B cell (primary cell): ENCODE results near the gene TMEM161B. TPM values are rescaled to one million over a fixed set of nuclear protein-coding genes. Genes with fewer than 3 reads are reported as not detected.

Experiments used
- ATAC-seq: fragments of 200-7000 bp; cut with Tn5 transposase; one replicate; pipeline ENCODE4 v1.10.0; 2021; ENCODE audit warnings: low read depth, mild to moderate bottlenecking, moderate number of reproducible peaks, moderate library complexity
- CTCF ChIA-PET: fragments of 350-600 bp; sonication (Branson Sonifier 250); formaldehyde crosslinking; loops from one replicate; lab custom pipeline; 2021; ENCODE audit warnings: antibody characterized with exemption, inconsistent platforms; lab: Charles Lee
- POLR2A ChIA-PET: fragments of 350-600 bp; sonication (Branson Sonifier 250); formaldehyde crosslinking; loops from one replicate; lab custom pipeline; 2021; ENCODE audit warnings: antibody characterized with exemption; lab: Charles Lee
- DNase-seq: peaks from one replicate; pipeline ENCODE4 v3.0.0; 2013
- H2AFZ ChIP-seq: 2 replicates; pipeline ENCODE4 v1.6.1; 2012; ENCODE audit warnings: mild to moderate bottlenecking, low read depth, low read length; ENCODE audit not compliant: insufficient read depth, poor library complexity, severe bottlenecking
- H3K27ac ChIP-seq, 2 donors: 1 replicate in 1 of 2; 2 replicates in 1 of 2; pipeline ENCODE4 v1.5.1; 2012 to 2013; ENCODE audit warnings: low read length in 2 of 2, mild to moderate bottlenecking in 2 of 2, moderate library complexity in 1 of 2
- H3K27me3 ChIP-seq, 4 experiments: fragments of 200-600 bp in 1 of 4; sonication (generic) in 1 of 4; replicated peaks in 1 of 4; 1 replicate in 2 of 4; 2 replicates in 2 of 4; pipeline versions ENCODE4 v1.6.1 to v1.7.0; 2013 to 2016; ENCODE audit warnings: low read length in 3 of 4, mild to moderate bottlenecking in 2 of 4, mixed read lengths in 1 of 4, moderate library complexity in 1 of 4; ENCODE audit not compliant: insufficient read depth in 4 of 4, control insufficient read depth in 3 of 4; ENCODE audit errors: control extremely low read depth in 1 of 4
- H3K36me3 ChIP-seq, 2 experiments: replicated peaks in 1 of 2; 1 replicate in 1 of 2; 2 replicates in 1 of 2; pipeline versions ENCODE4 v1.6.1 to v1.7.1; 2013; ENCODE audit warnings: low read length in 1 of 2; ENCODE audit not compliant: insufficient read depth in 2 of 2, control insufficient read depth in 1 of 2; ENCODE audit errors: control extremely low read depth in 1 of 2, extremely low read depth in 1 of 2
- H3K4me1 ChIP-seq, 2 donors: fragments of 200-600 bp in 1 of 2; sonication (generic) in 1 of 2; 1 replicate in 1 of 2; 2 replicates in 1 of 2; pipeline versions ENCODE4 v1.5.1 to v1.6.1; 2013 to 2017; ENCODE audit warnings: low read length in 2 of 2; ENCODE audit not compliant: control insufficient read depth in 2 of 2, insufficient read depth in 2 of 2
- H3K4me2 ChIP-seq: replicated peaks from 2 replicates; pipeline ENCODE3; 2012; ENCODE audit warnings: mild to moderate bottlenecking, low read depth, low read length; ENCODE audit not compliant: poor library complexity, severe bottlenecking
- H3K4me3 ChIP-seq, 5 experiments: fragments of 200-600 bp in 1 of 5; sonication (generic) in 1 of 5; 1 replicate in 3 of 5; 2 replicates in 2 of 5; pipeline versions ENCODE4 v1.5.1 to v1.7.0; 2011 to 2016; ENCODE audit warnings: low read length in 4 of 5, mild to moderate bottlenecking in 4 of 5, low read depth in 2 of 5, control low read depth in 1 of 5, moderate library complexity in 1 of 5; ENCODE audit not compliant: insufficient read depth in 1 of 5; ENCODE audit errors: control extremely low read depth in 1 of 5, extremely low read depth in 1 of 5
- H3K79me2 ChIP-seq: fragments of 200-600 bp; sonication (generic); one replicate; pipeline ENCODE4 v1.6.0; 2016; ENCODE audit warnings: low read length; ENCODE audit not compliant: control insufficient read depth, insufficient read depth
- H3K9ac ChIP-seq: fragments of 200-600 bp; sonication (generic); 2 replicates; pipeline ENCODE4 v1.6.1; 2017; ENCODE audit warnings: mild to moderate bottlenecking, low read length, moderate library complexity
- H3K9me3 ChIP-seq, 3 donors: one replicate each; pipeline versions ENCODE4 v1.6.1 to v1.7.1; 2013; ENCODE audit warnings: low read length in 2 of 3; ENCODE audit not compliant: control insufficient read depth in 2 of 3, insufficient read depth in 1 of 3; ENCODE audit errors: control extremely low read depth in 1 of 3
- H4K20me1 ChIP-seq: 2 replicates; pipeline ENCODE4 v1.6.0; 2012; ENCODE audit warnings: mild to moderate bottlenecking, low read length; ENCODE audit not compliant: insufficient read depth, control insufficient read depth, poor library complexity, severe bottlenecking
- H3K27ac Mint-ChIP-seq: one replicate; pipeline ENCODE4 v1.8.0; 2021; ENCODE audit warnings: mixed read lengths
- H3K27me3 Mint-ChIP-seq: one replicate; pipeline ENCODE4 v1.8.0; 2021; ENCODE audit warnings: mixed read lengths
- H3K4me1 Mint-ChIP-seq: one replicate; pipeline ENCODE4 v1.8.0; 2021; ENCODE audit warnings: mixed read lengths
- H3K4me3 Mint-ChIP-seq: one replicate; pipeline ENCODE4 v1.8.0; 2021; ENCODE audit warnings: mixed read lengths
- H3K9me3 Mint-ChIP-seq: one replicate; pipeline ENCODE4 v1.8.0; 2022; ENCODE audit warnings: mixed read lengths; ENCODE audit not compliant: insufficient read depth
- CTCF ChIP-seq: fragments of 200-600 bp; IDR thresholded peaks from one replicate; pipeline ENCODE4 v1.8.0; 2022; ENCODE audit warnings: antibody characterized with exemption, mild to moderate bottlenecking
- EZH2 ChIP-seq: IDR thresholded peaks from 2 replicates; pipeline ENCODE4 v1.6.1; 2012; ENCODE audit warnings: borderline replicate concordance, low read depth, mild to moderate bottlenecking, moderate library complexity, low read length; ENCODE audit not compliant: insufficient read depth, poor library complexity, severe bottlenecking
- WGBS: methylation state at CpG from one replicate; pipeline ENCODE4 v1.1.5; 2013; ENCODE audit warnings: missing lambda C conversion rate; ENCODE audit not compliant: insufficient coverage; 5-methylcytosine and 5-hydroxymethylcytosine counted together
- intact Hi-C: fragments of 100-400 bp; cut with micrococcal nuclease; formaldehyde crosslinking; loops from one replicate; pipeline ENCODE4 v1.10.0; 2022
- polyA plus RNA-seq: library from polyadenylated mRNA; depleted of rRNA; stranded (reverse); fragments of >200 nt; gene quantifications from 2 replicates; pipeline ENCODE4 v1.2.3, GENCODE V29; 2012
- total RNA-seq, 2 donors: library from RNA; stranded (reverse); fragments of 120-200 nt in 1 of 2; gene quantifications; 1 replicate in 1 of 2; 2 replicates in 1 of 2; pipeline versions ENCODE4 v1.2.3 to v1.2.4, GENCODE V29; 2013 to 2022

The TMEM161B gene
- total and polyA plus RNA-seq, 2 donors (not counting 1 experiment from before 2014, with no cell fraction given) = 12.7 to 32.2 TPM

- POLR2A ChIA-PET = no interaction called here
- intact Hi-C loops = no loop called here
- no peaks in the 10 kb centered on the region for H3K9me3 ChIP-seq
- H3K27me3 ChIP-seq = no peaks in the 10 kb centered on the region
- DNase-seq = no peak
- peaks cover 0 to 3% of the 10 kb centered on the region in 2 donors for H3K4me1 ChIP-seq
- peaks cover 2 to 19% of the 10 kb centered on the region in 2 experiments for H3K36me3 ChIP-seq
- TF ChIP-seq EZH2 (no peak), CTCF (no peak)
- Mint-ChIP-seq H3K27me3 (no peaks in the 10 kb centered on the region), H3K27ac (no peak overlapping the region), H3K4me3 (no peak overlapping the region), H3K9me3 (no peaks in the 10 kb centered on the region), H3K4me1 (peaks cover 17% of the 10 kb centered on the region)
- H4K20me1 ChIP-seq = peaks cover 6% of the 10 kb centered on the region
- CTCF ChIA-PET = no interaction called here
- no peak overlapping the region for H2AFZ ChIP-seq
- 40% methylated on average over 1 of the region's 4 CpGs for WGBS
- H3K4me2 ChIP-seq = no peak overlapping the region
- H3K9ac ChIP-seq = no peak overlapping the region
- H3K27ac ChIP-seq = no peak overlapping the region
- ATAC-seq = no peak
- peaks cover 11% of the 10 kb centered on the region for H3K79me2 ChIP-seq
- no peak overlapping the region for H3K4me3 ChIP-seq
Measured at GRCh38 chr5:88238732-88239131, 29.9 kb downstream of the TMEM161B start.

GRCh38 chr5:88236866-88237642 is 31.6 kb downstream of the TMEM161B start:
- Mint-ChIP-seq H3K4me3 (no peak overlapping the region), H3K27me3 (no peaks in the 10 kb centered on the region), H3K27ac (no peak overlapping the region), H3K4me1 (peaks cover 12% of the 10 kb centered on the region), H3K9me3 (no peaks in the 10 kb centered on the region)
- TF ChIP-seq EZH2 (no peak), CTCF (no peak)
- ATAC-seq (no peak), DNase-seq (no peak)
- Histone ChIP-seq H3K79me2 (peaks cover 6% of the 10 kb centered on the region), H3K4me2 (no peak overlapping the region), H3K36me3 (peaks cover 2 to 19% of the 10 kb centered on the region in 2 experiments), H3K9ac (no peak overlapping the region), H3K4me1 (peaks cover 0 to 3% of the 10 kb centered on the region in 2 donors), H3K27me3 (no peaks in the 10 kb centered on the region), H3K9me3 (no peaks in the 10 kb centered on the region), H2AFZ (no peak overlapping the region), H4K20me1 (peaks cover 6% of the 10 kb centered on the region), H3K27ac (no peak overlapping the region), H3K4me3 (no peak overlapping the region)
- ChIA-PET POLR2A (no interaction called here), CTCF (no interaction called here)
- intact Hi-C loops = no loop called here
- no CpG with 5 or more reads among the region's 1 CpG for WGBS
